WTC11 (cell line): Measurements from ENCODE around the gene RPL18A. TPM values are rescaled to one million over a fixed set of nuclear protein-coding genes. Genes with fewer than 3 reads are reported as not detected.
A peak's percentile ranks its signal among the peaks of the same experiment; 100 is the strongest.

Experiments
- ATAC-seq: fragments of 200-7000 bp; cut with Tn5 transposase; 2 replicates; pipeline ENCODE4 v1.10.0; 2021; ENCODE audit warnings: mild to moderate bottlenecking, moderate library complexity
- CTCF ChIA-PET: fragments of 300-600 bp; sonication (Branson Sonifier 250); formaldehyde crosslinking; loops from one replicate; lab custom pipeline; 2021; ENCODE audit warnings: antibody characterized with exemption; lab: Charles Lee
- POLR2A ChIA-PET: fragments of 350-600 bp; sonication (Branson Sonifier 250); formaldehyde crosslinking; loops from one replicate; lab custom pipeline; 2021; ENCODE audit warnings: antibody characterized with exemption; lab: Charles Lee
- DNase-seq: peaks from one replicate; pipeline ENCODE4 v3.0.0; 2021; ENCODE audit warnings: low spot score
- H3K27ac Mint-ChIP-seq: 2 replicates; pipeline ENCODE4 v1.8.0; 2021; ENCODE audit warnings: mixed read lengths
- H3K27me3 Mint-ChIP-seq: 2 replicates; pipeline ENCODE4 v1.8.0; 2021; ENCODE audit warnings: low read depth, mild to moderate bottlenecking, moderate library complexity, mixed read lengths
- H3K36me3 Mint-ChIP-seq: 2 replicates; pipeline ENCODE4 v1.8.0; 2021; ENCODE audit warnings: mixed read lengths
- H3K4me1 Mint-ChIP-seq: 2 replicates; pipeline ENCODE4 v1.8.0; 2022; ENCODE audit warnings: mixed read lengths
- H3K4me3 Mint-ChIP-seq: 2 replicates; pipeline ENCODE4 v1.8.0; 2021; ENCODE audit warnings: mild to moderate bottlenecking, moderate library complexity, mixed read lengths
- H3K9me3 Mint-ChIP-seq: 2 replicates; pipeline ENCODE4 v1.8.0; 2021; ENCODE audit warnings: mixed read lengths
- ATF6 ChIP-seq: sonication (generic); formaldehyde crosslinking; IDR thresholded peaks from 2 replicates; pipeline ENCODE4 v1.8.1; 2023; ENCODE audit warnings: mild to moderate bottlenecking, missing genetic modification reagents
- CREM ChIP-seq: sonication (generic); formaldehyde crosslinking; IDR thresholded peaks from 2 replicates; pipeline ENCODE4 v1.8.1; 2022; ENCODE audit warnings: mild to moderate bottlenecking, missing genetic modification reagents, moderate library complexity
- ERG ChIP-seq: fragments of 250-450 bp; sonication (Bioruptor Pico); IDR thresholded peaks from 2 replicates; pipeline ENCODE4 v1.8.0; 2021; ENCODE audit warnings: mild to moderate bottlenecking
- ESRRA ChIP-seq: sonication (generic); formaldehyde crosslinking; IDR thresholded peaks from 2 replicates; pipeline ENCODE4 v1.8.1; 2022; ENCODE audit warnings: mild to moderate bottlenecking, missing genetic modification reagents, borderline replicate concordance
- ETV6 ChIP-seq: sonication (generic); formaldehyde crosslinking; IDR thresholded peaks from 2 replicates; pipeline ENCODE4 v1.8.1; 2022; ENCODE audit warnings: mild to moderate bottlenecking, missing genetic modification reagents
- FOXK1 ChIP-seq: sonication (generic); formaldehyde crosslinking; IDR thresholded peaks from 2 replicates; pipeline ENCODE4 v1.8.0; 2022; ENCODE audit warnings: mild to moderate bottlenecking, moderate library complexity, missing genetic modification reagents
- GABPB1 ChIP-seq: sonication (generic); formaldehyde crosslinking; IDR thresholded peaks from 2 replicates; pipeline ENCODE4 v1.8.1; 2023; ENCODE audit warnings: mild to moderate bottlenecking, missing genetic modification reagents
- GRHL2 ChIP-seq: fragments of 250-450 bp; sonication (Bioruptor Pico); IDR thresholded peaks from 2 replicates; pipeline ENCODE4 v1.8.0; 2022; ENCODE audit warnings: mild to moderate bottlenecking, moderate library complexity; ENCODE audit not compliant: insufficient replicate concordance, severe bottlenecking
- HMGXB4 ChIP-seq: sonication (generic); formaldehyde crosslinking; IDR thresholded peaks from 2 replicates; pipeline ENCODE4 v1.8.1; 2023; ENCODE audit warnings: mild to moderate bottlenecking, moderate library complexity, missing genetic modification reagents
- IRF1 ChIP-seq: sonication (generic); formaldehyde crosslinking; IDR thresholded peaks from 2 replicates; pipeline ENCODE4 v1.8.0; 2023; ENCODE audit warnings: missing genetic modification reagents
- MAX ChIP-seq: sonication (generic); formaldehyde crosslinking; IDR thresholded peaks from 2 replicates; pipeline ENCODE4 v1.8.0; 2022; ENCODE audit warnings: mild to moderate bottlenecking, missing genetic modification reagents
- PRDM15 ChIP-seq: sonication (generic); formaldehyde crosslinking; IDR thresholded peaks from 2 replicates; pipeline ENCODE4 v1.8.0; 2022; ENCODE audit warnings: missing genetic modification reagents
- TEAD1 ChIP-seq: sonication (generic); formaldehyde crosslinking; IDR thresholded peaks from 2 replicates; pipeline ENCODE4 v1.8.0; 2022; ENCODE audit warnings: mild to moderate bottlenecking, missing genetic modification reagents
- ZNF671 ChIP-seq: fragments of 250-450 bp; sonication (Bioruptor Pico); IDR thresholded peaks from 2 replicates; pipeline ENCODE4 v1.8.0; 2021; ENCODE audit warnings: mild to moderate bottlenecking
- ZSCAN18 ChIP-seq: fragments of 250-450 bp; sonication (Bioruptor Pico); IDR thresholded peaks from 2 replicates; pipeline ENCODE4 v2.1.2; 2022; ENCODE audit warnings: mild to moderate bottlenecking, moderate library complexity
- total RNA-seq: library from RNA; stranded (reverse); gene quantifications from 3 replicates; pipeline ENCODE4 v1.2.3, GENCODE V29; 2021

RPL18A gene
- total RNA-seq, 1 experiment from 2014 or later, result 2,950 TPM

- TF ChIP-seq ATF6 (CRISPR knock-in tag), result no peak
- TF ChIP-seq, all 79 proteins: peak for 0
These were observed 12.2 kb downstream of the RPL18A start, which contains the start of gene SLC5A5 (continued) for GRCh38 chr19:17871878-17872250.

- no peak for TF ChIP-seq TEAD1
- DNase-seq (no peak), ATAC-seq (no peak)
- Mint-ChIP-seq H3K27me3 (peaks cover 13% of the 10 kb centered on the region), H3K36me3 (no peaks in the 10 kb centered on the region), H3K4me3 (no peak overlapping the region), H3K4me1 (peaks cover 21% of the 10 kb centered on the region), H3K9me3 (no peaks in the 10 kb centered on the region), H3K27ac (no peak overlapping the region)
- CTCF ChIA-PET, result interaction anchor here (0.6 to 6.0 kb wide), 11 partner anchors 13 to 526 kb away, joined by 3 to 173 read pairs (median 9); partner anchors contain the start of genes CCDC124 and RPL18A
- POLR2A ChIA-PET, result interaction anchor here (0.7 to 3.1 kb wide), 2 partner anchors 13 to 60 kb away, joined by 4 to 23 read pairs; partner anchors contain the start of genes CCDC124 and RPL18A
These were observed 12.7 kb downstream of the RPL18A start for GRCh38 chr19:17872251-17873001.

GRCh38 chr19:17873786-17874757 lies 14.4 kb downstream of the RPL18A start:
- Mint-ChIP-seq H3K27ac (no peak overlapping the region), H3K4me3 (peak overlapping the region; percentile 68), H3K9me3 (no peaks in the 10 kb centered on the region), H3K4me1 (peaks cover 12% of the 10 kb centered on the region), H3K27me3 (peaks cover 13% of the 10 kb centered on the region), H3K36me3 (no peaks in the 10 kb centered on the region)
- DNase-seq, result peak; percentile 88
- ChIA-PET POLR2A (no interaction called here), CTCF (interaction anchor here (1.7 to 6.0 kb wide), 2 partner anchors 57 to 59 kb away, joined by 12 to 173 read pairs; partner anchors contain the start of gene CCDC124)
- ATAC-seq, result peak; percentile 76
- peak; percentile 26; the same call in 1 of the 2 replicates for TF ChIP-seq CREM (CRISPR knock-in tag)
- 0 out of 2 replicates have a peak, but pooled peaks have one; percentile 70 for TF ChIP-seq ETV6 (CRISPR knock-in tag)
- TF ChIP-seq GRHL2 (CRISPR knock-in tag), result no peak
- no peak for TF ChIP-seq ZSCAN18 (CRISPR knock-in tag)
- TF ChIP-seq FOXK1 (CRISPR knock-in tag), result no peak
- TF ChIP-seq GABPB1 (CRISPR knock-in tag), result no peak
- TF ChIP-seq MAX (CRISPR knock-in tag), result peak; percentile 73
- TF ChIP-seq IRF1 (CRISPR knock-in tag), result peak; percentile 74; the same call in 1 of the 2 replicates
- no peak for TF ChIP-seq HMGXB4
- no peak for TF ChIP-seq ERG (CRISPR knock-in tag)
- TF ChIP-seq PRDM15 (CRISPR knock-in tag), result 0 out of 2 replicates have a peak, but pooled peaks have one; percentile 21
- TF ChIP-seq ESRRA (CRISPR knock-in tag), result peak; percentile 53; the same call in 1 of the 2 replicates
- no peak for TF ChIP-seq ZNF671 (CRISPR knock-in tag)
